C4-2B (cell line): ENCODE data around the gene PCYT1A.

Source experiments
- H3K27ac ChIP-seq: fragments of 450-650 bp; 2 replicates; pipeline ENCODE4 v1.5.1; 2017
- ZFX ChIP-seq: fragments of 450-650 bp; IDR thresholded peaks from 2 replicates; pipeline ENCODE4 v1.6.1; 2017
- TF ChIP-seq, protein P1 (sequence below): fragments of 450-650 bp; conservative IDR thresholded peaks from 2 replicates; pipeline ENCODE4 v1.5.1; 2017; ENCODE audit warnings: mild to moderate bottlenecking

Gene PCYT1A

DNA sequence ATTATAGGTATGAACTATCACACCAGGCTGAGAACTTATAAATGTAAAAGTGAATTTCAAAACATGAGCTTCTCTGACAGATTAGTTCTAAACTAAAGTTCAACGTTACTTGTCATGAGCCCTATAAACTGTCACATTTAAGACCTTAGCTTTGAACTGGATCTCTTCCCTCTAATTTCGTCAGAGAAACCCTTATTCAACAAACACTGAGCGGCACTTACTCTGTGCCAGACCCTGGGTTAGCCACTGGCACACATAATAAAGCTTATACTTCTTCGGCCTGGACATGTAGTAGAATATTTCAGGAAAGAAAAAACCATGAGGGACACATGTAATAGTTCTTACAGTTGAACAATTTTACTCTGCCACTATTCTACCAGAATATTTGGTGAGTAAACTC is 5.6 kb downstream of the PCYT1A start:
- no peak for TF ChIP-seq ZFX
- H3K27ac ChIP-seq: no peak overlapping the region

DNA sequence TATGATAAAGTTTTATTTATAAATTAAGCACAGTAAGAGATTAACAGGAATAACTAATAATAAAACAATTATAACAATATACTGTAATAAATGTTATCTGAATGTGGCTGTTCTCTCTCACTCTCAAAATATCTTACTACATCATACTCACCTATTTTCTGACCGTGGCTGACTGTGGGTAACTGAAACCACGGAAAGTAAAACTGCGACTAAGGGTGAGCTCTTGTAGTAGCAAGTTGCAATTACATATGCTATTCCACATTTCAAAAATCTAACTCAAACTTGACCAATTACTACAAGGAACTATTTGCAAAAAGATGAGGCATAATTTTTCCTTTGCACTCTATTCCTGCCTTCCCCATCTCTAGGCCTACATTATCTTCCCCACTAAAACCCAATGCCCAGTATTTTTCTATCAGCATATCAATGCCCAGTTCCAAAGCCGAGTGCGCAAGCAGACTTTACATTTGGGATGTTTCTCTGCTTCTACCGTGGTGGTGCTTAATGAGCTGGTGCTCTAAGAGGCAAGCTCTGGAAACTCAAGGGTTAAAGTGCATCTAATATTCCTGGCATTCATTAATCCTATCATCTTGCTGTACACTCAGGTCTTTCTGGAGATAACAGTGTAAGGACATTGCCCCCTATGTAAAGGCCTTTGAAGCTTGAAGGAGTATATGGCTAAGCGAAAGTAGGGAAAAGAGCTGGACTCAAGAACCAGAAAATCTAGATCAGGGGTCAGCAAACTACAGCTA is 6.7 kb downstream of the PCYT1A start:
- no peak overlapping the region for H3K27ac ChIP-seq
- TF ChIP-seq, protein P1, sequence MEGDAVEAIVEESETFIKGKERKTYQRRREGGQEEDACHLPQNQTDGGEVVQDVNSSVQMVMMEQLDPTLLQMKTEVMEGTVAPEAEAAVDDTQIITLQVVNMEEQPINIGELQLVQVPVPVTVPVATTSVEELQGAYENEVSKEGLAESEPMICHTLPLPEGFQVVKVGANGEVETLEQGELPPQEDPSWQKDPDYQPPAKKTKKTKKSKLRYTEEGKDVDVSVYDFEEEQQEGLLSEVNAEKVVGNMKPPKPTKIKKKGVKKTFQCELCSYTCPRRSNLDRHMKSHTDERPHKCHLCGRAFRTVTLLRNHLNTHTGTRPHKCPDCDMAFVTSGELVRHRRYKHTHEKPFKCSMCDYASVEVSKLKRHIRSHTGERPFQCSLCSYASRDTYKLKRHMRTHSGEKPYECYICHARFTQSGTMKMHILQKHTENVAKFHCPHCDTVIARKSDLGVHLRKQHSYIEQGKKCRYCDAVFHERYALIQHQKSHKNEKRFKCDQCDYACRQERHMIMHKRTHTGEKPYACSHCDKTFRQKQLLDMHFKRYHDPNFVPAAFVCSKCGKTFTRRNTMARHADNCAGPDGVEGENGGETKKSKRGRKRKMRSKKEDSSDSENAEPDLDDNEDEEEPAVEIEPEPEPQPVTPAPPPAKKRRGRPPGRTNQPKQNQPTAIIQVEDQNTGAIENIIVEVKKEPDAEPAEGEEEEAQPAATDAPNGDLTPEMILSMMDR: no peak
- no peak for TF ChIP-seq ZFX

DNA sequence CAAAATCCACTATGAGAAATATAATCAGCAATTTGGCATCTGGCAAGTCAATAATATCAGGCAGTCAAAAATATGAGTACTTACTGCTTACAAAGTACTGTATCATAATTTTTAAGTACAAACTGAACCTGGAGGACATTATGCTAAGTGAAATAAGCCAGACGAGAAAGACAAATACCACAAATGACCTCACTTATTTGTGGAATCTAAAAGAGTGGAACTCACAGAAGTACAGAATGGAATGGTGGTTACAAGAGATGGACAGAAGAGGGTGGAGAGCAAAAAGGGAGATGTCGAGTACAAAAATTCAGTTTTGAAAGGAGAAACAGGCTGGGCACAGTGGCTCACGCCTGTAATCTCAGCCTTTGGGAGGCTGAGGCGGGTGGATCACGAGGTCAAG is 12.4 kb downstream of the PCYT1A start:
- TF ChIP-seq ZFX: no peak
- TF ChIP-seq, protein P1: no peak
- H3K27ac ChIP-seq: no peak overlapping the region

DNA sequence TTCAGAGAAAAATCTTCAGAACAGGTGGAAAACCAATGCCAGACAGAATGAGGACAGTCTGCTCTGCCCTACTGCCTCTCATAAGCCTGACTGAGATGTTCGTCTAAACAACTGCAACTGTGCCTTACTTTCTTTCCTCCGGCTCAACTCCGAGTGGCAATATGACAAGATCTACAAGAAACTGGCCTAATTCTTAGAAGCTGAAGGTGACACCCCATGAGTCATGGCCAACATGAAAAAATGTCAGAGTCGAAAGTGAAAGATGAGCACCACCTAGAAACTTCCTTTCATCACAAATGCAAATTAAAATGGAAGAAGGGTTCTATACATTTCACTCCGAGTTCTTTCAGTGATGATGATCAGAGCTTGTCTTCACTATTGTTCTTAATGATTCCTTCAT is 12.9 kb downstream of the PCYT1A start:
- TF ChIP-seq, protein P1: no peak
- no peak for TF ChIP-seq ZFX
- H3K27ac ChIP-seq: no peak overlapping the region

DNA sequence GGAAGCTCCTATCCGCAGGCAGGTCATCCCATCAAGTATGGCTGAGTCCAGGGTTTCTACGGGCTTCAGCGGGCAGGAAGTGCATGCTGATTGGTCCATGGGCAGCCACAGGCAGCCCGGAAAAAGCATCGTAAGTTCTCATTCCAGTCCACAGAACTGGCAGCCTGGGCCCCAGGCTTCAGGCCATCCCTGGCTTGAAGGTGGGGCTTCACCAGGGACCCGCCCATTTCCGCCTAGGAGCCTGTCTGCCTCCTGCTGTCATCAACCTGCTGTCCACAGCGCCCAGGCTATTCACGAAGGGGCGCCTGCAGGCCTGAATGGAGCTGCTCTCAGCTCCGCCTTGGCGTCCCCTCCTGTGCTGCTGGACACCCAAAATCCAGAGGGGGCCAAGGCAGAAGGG is 13.9 kb downstream of the PCYT1A start:
- no peak for TF ChIP-seq ZFX
- TF ChIP-seq, protein P1: no peak
- no peak overlapping the region for H3K27ac ChIP-seq

DNA sequence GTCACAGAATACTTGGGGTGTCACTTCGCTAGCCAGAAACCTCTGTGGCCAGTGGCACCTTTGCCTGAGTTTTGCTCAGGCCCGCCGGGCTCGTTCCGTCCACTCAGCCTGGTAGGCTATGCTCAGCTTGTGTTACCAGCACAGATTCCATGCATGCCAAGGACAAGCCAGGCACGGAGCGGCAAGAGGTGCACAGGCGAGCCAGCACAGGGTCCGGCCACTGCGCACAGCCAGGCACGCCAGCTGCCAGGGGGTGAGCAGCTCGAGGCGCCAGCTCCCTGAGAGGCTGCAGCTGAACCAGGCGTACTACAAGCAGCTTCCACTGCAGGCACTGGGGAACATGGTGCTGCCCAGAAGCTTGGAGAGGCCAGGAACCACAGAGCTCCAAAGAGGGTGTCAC is 14.7 kb downstream of the PCYT1A start:
- H3K27ac ChIP-seq: no peak overlapping the region
- TF ChIP-seq, protein P1: no peak
- no peak for TF ChIP-seq ZFX

DNA sequence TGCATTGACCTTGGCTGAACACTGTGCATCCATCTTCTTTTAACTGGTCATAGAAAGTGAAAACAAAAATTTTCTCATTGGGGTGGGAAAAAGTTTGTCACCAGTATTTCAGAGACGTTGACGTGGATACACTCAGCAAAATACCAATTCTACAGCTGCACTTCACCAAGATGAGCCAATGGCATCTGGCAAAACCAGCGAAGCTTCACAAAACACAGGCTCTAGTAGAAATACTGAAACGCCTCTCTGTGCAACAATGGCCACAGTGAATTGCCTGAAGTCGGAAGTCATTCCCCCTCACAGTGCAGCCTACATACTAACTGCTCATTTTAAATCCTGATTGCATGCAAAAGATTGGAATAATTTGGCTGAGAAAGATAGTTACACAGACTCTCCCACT is 17.0 kb downstream of the PCYT1A start:
- no peak for TF ChIP-seq ZFX
- TF ChIP-seq, protein P1: no peak
- H3K27ac ChIP-seq: no peak overlapping the region
